H1 (cell line): ENCODE measurements around the gene SNX25. TPM values are rescaled to one million over a fixed set of nuclear protein-coding genes. Genes with fewer than 3 reads are reported as not detected.

Experiments used
- ASH2L ChIP-seq: fragments of 200-600, 300-600 bp; sonication (generic); IDR thresholded peaks from one replicate; pipeline ENCODE4 v1.7.1; 2017; ENCODE audit warnings: low read length
- BCL11A ChIP-seq, 2 experiments: IDR thresholded peaks; one replicate each; pipeline ENCODE4 v1.6.1; 2011; ENCODE audit warnings: low read depth in 2 of 2, low read length in 2 of 2, mild to moderate bottlenecking in 2 of 2
- CBX5 ChIP-seq: fragments of 300-800, 300-1000 bp; sonication (generic); IDR thresholded peaks from 2 replicates; pipeline ENCODE4 v1.7.1; 2016; ENCODE audit warnings: antibody characterized with exemption, low read length, low read depth
- HDAC6 ChIP-seq: IDR thresholded peaks from one replicate; pipeline ENCODE4 v1.7.1; 2012; ENCODE audit warnings: low read depth, mild to moderate bottlenecking, inconsistent platforms, low read length, moderate library complexity
- KDM4A ChIP-seq: IDR thresholded peaks from one replicate; pipeline ENCODE4 v1.7.1; 2012; ENCODE audit warnings: low read depth, mild to moderate bottlenecking, moderate library complexity, low read length, inconsistent platforms; ENCODE audit not compliant: severe bottlenecking
- POLR2AphosphoS5 ChIP-seq: IDR thresholded peaks from 2 replicates; pipeline ENCODE4 v1.6.1; 2011; ENCODE audit warnings: low read depth, low read length
- RAD21 ChIP-seq, 2 experiments: IDR thresholded peaks in 1 of 2; conservative IDR thresholded peaks in 1 of 2; 2 replicates each; pipeline ENCODE4 v1.6.1; 2011; ENCODE audit warnings: low read depth in 2 of 2, low read length in 2 of 2, improper control_type of control experiment in 1 of 2, inconsistent platforms in 1 of 2, mild to moderate bottlenecking in 1 of 2, moderate library complexity in 1 of 2
- RBBP5 ChIP-seq: IDR thresholded peaks from 2 replicates; pipeline ENCODE4 v1.7.1; 2012; ENCODE audit warnings: low read depth, mild to moderate bottlenecking, inconsistent platforms, low read length, moderate library complexity, borderline replicate concordance
- polyA plus RNA-seq, 7 experiments: library from polyadenylated mRNA; depleted of rRNA in 3 of 7; stranded (reverse) in 5 of 7; unstranded in 2 of 7; fragments of >200 nt in 5 of 7; fragments of 200-250 nt in 2 of 7; gene quantifications; 1 replicate in 5 of 7; 2 replicates in 1 of 7; 4 replicates in 1 of 7; pipeline versions ENCODE4 v1.2.1 to v1.2.3, GENCODE V29; 2011 to 2013; ENCODE audit warnings: missing spikeins in 2 of 7, mixed read lengths in 2 of 7
- total RNA-seq: library from RNA; stranded (reverse); fragmentation: NEBNext Ultra II Directional; extraction: Animal tissue kit (Norgen Biotek cat#: 25700); gene quantifications from 2 replicates; pipeline ENCODE4 v1.2.1, GENCODE V29; 2021
- TF ChIP-seq, protein P1 (sequence below): IDR thresholded peaks from 2 replicates; pipeline ENCODE4 v1.6.1; 2011; ENCODE audit warnings: low read length, improper control_type of control experiment

The SNX25 gene
- total and polyA plus RNA-seq, 2 of the 8 experiments (the other 6 are each of a cell fraction or from before 2014, with no cell fraction given), result 5.4 to 19.9 TPM

- TF ChIP-seq, protein P1, sequence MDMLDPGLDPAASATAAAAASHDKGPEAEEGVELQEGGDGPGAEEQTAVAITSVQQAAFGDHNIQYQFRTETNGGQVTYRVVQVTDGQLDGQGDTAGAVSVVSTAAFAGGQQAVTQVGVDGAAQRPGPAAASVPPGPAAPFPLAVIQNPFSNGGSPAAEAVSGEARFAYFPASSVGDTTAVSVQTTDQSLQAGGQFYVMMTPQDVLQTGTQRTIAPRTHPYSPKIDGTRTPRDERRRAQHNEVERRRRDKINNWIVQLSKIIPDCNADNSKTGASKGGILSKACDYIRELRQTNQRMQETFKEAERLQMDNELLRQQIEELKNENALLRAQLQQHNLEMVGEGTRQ, result no peak
- no peak for TF ChIP-seq BCL11A (IDR thresholded peaks at IDR 0.05; ENCODE audit: low read depth in 2 of 2, low read length in 2 of 2)
- TF ChIP-seq ASH2L, result no peak
- no peak for TF ChIP-seq RBBP5
- no peak for TF ChIP-seq RAD21 (IDR thresholded peaks at IDR 0.05 in 1 of 2, conservative IDR thresholded peaks at IDR 0.05 in 1 of 2; ENCODE audit: low read depth in 2 of 2, low read length in 2 of 2)
- no peak for TF ChIP-seq POLR2AphosphoS5
- TF ChIP-seq HDAC6, result no peak
- no peak for TF ChIP-seq KDM4A
- TF ChIP-seq CBX5, result no peak
Observed at GRCh38 chr4:185242749-185243533, 33.5 kb downstream of the SNX25 start (continued).
